CD4-positive, alpha-beta T cell treated with Interleukin-2 at 100 ng/mL for 4 hours (primary cell): ENCODE results near the gene ZSWIM6.

Experiments used
- DNase-seq: peaks from one replicate; pipeline ENCODE4 v3.0.0-alpha.2; 2020; ENCODE audit warnings: low spot score

Gene ZSWIM6

DNA sequence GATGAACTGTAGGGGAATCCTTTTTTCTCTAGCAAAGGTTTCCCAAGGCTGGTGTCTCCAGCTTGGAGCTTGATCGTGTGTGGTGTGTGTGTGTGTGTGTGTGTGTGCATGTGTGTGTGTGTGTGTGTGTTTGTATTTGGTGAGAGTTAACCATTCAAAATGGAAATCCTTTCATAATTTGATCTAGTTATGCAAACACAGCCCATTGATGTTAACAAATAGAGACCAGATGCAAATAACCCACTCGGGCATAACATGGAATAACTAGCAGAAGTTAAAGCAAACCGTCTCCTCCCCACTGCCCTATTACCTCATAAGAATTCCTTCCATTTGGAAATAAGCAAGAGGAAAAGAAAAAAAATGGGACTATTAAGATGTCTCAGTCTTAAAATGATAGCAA is 24.9 kb upstream of the ZSWIM6 start:
- DNase-seq = no peak

DNA sequence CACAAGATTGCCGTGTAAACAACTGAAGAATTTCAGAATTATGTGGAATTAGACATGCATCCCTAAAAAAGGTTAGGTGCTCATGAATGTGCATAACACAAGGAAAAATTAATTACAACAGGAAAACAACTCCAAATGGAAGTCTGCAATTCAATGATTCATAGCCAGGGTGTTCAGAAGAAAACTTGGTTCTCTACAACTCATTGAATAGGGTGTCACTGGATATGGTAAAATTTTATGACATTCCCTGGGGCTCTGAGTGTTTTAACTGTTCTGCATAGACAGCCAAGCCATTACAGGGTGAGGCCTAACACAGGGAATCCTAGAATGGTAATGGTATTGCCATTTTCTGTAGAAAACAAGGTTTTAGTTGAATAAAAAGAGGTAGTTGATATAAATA is 24.4 kb upstream of the ZSWIM6 start:
- no peak for DNase-seq

DNA sequence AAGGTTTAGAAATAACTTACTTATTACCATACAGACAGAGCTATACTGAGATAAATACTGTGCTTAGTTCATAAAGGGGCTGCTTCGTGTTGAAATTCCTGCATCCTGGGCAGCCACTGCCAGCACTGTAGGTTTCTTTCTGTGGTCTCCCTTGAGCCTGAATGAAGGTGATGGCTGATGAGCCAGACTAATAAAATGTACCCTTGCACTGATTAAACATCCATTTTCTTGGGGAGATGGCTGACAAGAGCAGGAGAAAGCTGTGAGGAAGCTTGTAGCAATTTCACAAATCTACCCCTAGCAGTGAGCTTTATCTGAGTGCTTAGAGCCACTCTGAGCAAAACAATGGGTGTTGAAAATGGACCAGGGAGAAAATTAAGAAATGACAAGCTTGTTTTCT is 23.3 kb upstream of the ZSWIM6 start:
- no peak for DNase-seq

DNA sequence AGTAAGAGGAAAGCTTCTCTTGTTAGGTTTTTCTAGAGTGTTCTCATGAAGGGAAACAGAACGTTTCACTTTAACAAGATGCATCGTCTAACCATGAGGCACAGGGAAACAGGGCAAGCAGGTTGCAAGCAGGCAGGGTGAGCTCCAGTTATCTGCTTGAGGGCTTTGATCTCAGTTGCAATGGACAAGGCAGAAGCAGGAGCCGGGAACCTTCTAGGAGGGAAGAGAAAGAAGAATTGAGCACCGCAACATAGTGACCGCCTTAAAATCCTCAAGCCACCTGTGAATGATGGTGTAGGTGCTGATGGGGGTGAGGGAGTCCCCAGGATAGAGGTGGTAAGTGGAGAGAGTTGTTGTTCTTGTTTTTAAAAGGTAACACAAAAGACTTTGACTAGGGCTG is 22.9 kb upstream of the ZSWIM6 start:
- no peak for DNase-seq

DNA sequence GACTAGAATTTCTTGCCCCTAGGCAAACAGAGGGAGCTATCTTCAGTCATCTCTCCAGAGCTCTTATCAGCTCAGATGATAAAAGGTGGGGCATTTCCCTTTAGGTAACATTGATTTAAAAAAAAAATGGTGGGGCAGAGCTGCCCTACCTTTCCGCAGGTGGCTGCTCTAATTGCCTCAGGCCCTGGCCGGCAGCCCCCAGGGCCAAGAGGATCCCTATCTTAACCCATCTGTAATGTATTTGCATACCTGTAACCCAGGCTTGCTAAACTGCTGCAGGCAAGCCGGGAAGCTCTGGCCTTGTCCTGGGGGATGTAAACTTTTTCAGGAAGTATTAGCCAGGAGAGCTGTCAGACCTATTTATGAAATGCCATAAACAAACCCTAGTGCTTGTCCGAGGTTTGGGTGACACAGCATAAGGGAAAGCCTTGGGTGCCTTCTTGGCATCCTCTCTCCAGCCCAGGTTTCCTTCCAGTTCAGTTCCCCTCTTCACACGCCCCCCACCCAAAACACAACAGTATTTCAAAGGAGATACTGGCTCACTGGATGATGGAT is 20.9 kb upstream of the ZSWIM6 start:
- no peak for DNase-seq

DNA sequence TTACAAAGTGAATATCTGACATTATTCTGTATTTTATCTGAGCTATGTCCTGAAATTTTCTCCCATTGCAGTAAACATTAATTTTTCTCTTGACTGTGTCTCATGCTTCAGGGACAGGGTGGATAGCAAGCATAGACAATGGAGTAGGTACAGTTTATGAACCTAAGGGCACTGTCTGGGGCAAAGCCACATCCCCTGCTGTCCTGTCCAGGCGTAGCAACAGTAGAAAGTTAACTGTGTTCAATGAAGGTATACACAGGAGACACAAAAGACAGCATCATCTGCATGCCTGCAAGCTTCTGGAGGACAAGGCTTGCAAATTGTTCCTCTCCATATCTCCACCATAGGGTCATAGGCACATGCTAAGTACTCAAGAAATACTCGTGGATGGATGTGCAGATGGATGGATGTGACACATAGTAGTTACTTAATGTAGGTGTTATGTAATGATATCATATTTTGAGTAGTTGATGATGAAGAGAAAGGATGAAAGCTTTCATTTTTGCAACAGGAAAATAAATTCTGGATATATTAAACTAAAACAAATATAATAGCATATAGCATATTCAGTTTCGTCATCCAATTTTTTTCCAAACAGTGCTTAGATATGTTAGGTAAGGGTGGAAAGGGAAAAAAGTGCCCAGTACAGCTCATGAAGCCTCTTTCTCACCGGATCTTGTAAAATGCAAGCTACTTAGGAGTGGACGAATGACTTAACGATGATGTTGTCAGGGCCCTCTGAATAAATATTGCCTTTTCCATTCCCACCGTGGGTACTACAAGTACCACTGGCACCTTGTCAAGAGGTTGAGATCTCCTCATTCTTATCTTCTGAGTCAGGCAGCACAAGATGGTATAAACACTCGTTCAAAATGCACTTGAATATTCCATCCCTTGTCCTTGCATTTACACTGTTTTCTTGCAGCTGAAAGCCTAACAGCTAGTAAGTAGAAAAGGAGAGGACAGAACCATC is 19.9 kb upstream of the ZSWIM6 start:
- DNase-seq = no peak

DNA sequence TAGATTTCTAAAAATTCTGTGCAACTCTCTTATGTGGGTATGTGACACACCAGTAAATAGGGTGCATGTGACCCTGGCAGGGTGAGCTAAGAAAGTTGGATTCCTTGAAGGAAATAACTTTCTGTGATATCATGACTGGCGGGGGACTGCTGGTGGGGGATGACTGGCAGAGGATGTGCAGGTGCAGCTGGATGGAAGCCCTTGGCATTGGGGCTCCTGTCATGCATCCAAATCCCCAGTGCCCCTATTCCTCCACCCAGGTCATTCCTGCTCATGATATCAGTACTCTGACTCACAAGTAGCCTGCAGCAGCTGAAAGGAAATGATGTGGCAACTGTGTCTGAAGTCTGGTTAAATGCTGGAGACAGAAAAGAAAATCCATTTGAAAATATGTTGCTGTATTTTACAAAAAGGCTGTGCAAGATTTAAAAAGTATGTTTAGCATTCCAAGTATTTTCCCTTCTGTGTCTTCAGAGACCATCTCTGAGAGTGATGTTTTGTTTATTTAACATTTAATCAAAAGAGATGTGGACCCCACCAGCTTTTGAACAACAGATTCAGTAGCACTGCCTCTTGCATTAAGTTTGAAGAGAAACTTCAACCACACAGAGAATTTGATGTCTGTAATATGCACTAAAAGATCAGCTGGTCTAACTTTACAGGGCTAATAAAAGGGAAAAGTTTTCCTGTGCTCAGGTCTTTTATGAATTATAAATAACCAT is 17.9 kb upstream of the ZSWIM6 start:
- DNase-seq = no peak

DNA sequence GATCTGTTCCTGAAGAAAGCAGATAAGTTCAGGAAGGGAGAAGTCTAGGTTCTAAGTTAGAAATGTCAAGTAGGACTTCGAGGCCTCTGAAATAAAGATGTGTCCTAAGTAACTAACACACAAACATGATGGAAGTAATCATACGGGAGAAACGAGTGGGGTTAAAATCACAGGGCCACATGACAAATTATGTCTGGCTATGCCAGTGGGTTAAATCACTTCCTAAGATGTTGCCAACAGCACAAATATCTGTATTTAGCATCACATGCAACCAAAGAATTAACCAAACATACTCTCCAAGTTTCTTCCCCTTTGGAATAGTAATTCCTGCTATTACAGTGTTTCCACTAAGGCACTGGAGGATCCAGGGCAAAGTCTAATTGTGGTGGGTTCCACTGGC is 13.7 kb upstream of the ZSWIM6 start:
- DNase-seq = no peak

DNA sequence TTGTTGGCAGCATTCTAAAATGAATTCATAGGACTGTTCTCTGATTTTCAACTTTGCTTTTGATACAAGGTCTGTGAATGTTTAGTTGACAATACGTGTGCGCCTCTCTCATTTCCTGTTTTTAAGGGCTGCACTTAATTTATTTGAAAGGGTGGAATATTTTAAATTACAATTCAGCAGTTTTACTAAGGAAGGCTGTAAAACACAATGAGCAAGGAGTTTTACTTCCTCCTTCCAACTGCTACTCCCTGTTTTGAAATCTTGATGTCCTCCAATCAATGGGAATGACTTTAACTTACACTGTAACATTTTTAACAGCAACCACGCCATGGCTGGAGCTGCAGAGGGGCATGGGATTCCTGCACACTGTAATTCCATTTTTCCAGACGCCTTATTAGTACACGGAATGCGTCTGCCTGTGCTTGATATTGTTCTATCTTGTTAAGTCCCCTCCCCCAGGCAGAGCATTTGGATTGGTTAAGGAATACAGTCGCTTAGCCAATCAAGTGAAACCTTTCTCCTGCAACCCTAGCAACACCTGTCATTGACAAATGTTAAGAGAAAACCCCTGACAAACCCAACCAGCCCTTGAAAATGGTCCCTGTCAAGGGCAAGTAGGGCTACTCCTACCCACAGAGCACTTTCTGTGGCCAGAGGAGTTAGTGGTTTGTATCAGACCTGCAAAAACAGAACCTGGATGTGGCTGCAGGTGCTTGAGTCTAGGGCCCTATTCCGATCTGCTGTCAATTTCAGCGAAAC is 12.5 kb upstream of the ZSWIM6 start:
- DNase-seq = peak; percentile 29

DNA sequence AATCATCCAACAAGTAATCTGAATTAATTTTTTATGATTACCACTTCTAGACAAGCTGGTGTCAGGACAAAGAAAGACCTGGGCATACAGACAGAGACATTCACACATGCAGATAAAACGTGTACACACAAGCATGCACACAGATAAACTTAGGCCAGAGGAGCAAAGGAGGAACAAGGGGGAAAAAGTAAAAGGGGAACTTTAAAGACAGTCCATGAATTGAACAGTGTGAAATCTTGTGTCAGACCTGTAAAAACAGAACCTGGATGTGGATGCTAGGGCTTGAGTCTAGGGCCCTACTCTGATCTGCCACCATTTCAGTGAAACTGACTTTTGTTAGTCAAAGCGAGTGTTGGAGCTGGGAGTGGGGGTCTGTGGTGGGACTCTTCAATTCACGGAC is 11.2 kb upstream of the ZSWIM6 start:
- DNase-seq = no peak

DNA sequence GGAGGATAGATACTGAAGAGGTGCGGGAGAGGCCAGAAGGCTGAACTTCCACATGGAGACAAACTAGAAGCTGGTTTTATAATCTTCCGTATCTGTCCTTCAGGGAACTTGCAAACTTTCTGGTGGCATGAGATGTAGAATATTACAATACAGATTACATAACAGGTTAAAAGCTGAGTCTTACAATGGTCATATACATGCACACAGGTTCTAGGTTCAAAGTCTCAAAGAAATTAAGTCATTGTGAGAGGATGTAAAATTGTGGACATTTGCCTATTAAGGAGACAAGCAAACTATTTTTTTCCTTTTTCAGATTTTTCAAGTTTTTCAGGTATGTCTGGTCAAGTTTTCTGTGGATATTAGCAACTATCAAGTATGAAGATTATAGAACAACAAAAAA is 10.4 kb upstream of the ZSWIM6 start:
- no peak for DNase-seq

DNA sequence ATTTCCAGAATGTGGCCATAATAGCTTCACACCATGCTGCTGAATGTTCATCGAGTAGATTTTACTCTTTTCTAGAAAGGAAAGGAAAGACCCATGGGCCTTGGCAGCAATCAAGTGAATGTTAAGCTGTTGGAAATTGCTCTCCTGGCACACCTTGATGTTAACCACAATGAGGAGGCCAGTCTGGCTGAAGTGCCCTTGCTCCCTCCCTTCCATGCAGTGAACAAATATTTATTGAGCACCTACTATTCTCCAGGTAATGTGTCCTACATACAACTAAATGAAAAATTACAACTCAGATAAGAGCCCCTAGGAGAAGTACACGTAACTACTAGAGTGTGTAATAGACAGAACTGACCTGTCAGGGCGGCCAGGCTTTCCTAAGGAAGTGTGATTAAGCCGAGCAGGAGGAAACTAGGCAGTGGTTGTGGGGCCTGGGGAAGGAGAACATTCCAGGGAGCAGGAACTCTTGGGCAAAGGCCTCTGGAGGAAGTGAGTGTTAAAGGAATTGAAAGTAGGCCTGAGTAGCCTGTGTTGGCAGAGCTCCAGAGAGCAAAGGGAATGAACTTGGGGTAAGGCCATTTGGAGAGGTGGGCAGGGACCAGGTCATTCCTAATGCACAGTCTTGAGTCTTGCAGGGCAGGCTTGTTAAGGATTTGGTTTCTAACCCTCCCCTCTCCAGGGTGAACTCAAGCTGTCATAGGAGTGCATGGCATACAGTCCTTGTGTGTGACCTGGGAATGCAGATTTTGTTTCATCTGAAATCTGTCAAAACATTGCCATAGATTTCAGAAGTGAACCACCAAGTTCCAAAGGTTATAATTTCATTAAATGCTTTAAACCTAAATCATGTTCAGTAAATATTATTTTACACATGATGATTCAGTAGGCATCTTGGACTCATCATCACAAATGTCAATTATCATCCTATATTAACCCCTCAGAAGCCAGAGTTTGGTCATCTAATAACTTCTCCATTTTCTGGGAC is 9.0 kb upstream of the ZSWIM6 start:
- no peak for DNase-seq

DNA sequence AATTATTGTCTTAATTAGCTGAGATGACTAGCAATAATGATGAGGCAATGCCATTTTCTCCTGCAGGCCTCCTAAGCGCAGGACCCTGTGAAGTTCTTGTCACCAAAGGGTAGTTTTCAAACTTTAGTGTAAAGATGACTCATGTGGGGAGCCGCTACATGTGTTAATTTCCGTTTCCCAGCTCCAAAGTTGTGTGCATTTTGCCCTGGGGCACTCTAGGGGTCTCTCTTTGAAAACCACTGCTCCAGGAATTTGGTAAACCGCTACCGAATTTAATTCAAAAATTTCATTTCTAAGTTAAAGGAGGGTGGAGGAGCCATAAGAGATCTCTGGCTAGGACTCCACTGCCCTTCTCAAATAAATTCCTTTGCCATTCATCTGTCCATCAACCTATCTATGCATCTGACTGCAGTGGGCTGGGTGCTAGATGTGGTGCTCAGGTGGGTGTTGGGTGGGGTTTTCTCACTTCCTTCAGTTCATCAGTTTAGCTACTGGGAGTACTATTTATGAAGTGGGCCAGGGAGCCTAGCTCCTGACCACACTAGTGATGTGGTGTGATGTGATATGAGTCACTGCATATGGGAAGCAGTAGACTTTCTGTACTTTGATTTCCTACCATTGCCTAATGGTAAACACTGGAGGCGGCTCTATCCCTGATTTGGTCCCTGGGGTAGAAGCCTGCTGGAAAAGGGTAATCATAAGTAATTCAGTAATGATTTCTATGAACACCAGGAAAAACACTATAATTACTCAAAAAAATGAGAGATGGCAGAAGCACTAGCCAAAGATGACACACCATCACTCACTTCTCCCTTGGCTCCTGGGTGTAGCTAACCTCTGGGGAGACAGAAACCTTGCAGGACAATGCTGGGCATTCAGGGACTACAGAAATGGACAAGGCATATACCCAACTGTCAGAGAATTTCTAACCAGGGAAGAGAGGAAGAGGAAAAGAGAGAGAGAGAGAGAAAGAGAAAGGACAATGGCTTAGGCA is 4.0 kb upstream of the ZSWIM6 start:
- DNase-seq = peak; percentile 43

DNA sequence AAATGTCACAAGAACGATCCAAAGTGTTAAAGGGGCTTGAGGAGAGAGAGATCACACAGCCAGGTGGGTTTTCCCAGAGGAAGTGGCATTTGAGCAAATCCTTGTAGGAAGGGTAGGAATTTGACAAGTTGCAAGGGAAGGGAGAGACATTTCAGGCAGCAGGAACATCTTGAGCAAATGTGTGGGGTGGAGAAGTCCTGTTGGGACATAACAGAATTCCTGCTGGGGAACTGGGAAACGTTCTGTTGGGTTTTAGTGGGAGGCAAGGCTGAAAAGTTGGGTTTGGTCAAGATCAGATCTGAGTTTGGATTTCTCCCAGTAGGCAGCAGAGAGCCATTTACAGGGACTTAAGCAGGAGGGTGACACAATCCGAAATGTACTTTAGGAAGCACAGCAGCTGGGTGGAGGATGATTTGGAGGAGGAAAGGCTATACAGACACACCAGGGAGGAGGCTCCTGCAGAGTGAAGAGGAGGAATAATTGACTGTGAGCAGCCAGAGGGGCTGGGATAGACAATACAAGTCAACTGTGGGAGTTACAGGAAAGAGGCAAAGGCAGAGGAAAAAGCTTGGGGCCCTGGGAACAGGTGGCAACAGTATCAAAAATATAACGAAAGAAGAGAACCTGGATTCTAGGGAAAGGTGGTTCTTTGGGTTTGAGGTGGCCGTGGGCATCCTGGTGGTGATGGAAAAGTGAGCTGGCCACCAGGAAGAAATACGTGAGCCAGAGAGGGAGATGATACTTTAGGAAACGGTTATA is 3.1 kb upstream of the ZSWIM6 start:
- DNase-seq = no peak

DNA sequence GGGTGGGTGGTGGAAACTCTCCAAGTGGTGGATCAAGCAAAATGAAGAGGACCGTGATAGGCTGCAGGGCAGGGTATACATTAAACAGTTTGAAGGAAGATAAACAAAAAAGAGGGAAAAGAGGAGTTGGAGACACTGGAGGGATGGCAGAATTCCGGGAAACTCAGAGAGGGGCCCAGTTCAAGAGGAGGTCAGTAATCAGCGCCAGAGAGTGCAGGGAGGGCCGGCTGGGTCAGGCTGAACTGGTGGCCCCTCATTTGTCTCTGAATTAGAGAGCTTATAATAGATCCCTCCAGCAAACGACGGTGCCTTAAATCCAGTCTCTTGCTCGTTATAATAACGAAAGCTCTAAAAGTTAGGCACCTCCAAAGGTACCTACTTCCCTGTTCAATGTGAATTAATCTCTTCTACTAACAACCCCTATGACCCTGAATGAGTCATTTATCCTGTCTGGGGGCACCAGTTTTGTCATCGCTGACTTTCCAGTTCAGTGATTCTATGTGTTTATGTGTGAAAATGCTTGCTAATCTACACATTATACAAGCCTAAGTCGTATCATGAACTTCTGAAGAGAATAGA is 2.4 kb upstream of the ZSWIM6 start:
- DNase-seq = peak; percentile 57

DNA sequence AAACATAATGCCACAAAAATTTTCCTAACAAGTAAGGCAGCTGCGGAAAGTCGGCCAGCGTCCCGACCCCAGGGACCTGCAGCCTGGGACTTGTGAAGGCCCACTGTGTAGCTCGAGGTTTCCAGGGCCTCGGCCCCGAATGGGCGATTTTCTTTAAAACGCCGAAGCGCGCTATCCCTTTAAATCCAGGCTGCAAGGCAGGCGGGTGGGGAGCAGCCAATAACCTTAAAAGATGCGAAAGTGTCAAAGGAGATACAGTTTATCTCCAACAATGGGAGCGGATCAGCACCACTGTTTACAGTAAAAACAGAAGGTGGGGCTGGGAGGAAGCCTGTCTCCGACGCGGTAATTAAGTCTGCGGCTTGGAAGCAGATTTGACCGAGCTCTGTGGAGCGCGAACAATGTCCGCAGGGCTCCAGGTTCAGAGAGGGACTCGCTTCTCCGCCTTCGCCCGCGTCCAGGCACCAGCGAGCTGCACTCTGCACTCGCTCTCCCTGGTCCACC is 1.7 kb upstream of the ZSWIM6 start:
- DNase-seq = peak; percentile 15

DNA sequence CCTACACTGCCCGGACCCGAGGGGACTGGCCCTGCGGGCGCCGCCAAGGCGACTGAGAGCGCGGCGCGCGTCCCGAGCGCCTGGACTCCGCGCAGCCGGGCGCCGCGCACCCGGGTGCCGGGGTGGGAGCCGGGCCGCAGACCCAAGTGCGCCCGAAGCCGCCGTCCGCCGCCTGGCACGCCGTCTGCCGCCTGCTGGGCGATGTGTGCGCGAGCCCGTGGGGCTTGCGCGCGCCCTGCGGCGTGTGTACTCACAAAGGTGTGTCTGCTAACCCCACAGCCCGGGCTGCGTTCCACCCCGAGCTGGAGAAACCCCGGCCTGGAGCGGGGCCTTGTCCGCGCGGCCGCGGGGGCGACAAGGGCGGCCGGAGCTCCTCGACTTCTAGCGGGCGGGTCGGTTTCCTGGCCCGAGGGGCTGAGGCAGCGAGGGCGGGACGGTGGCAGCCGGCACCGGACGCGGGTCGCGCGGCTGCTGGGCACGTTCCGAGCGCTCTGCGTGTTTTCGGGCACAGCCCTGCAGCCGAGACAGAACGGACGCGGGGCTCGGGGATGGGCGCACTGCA is 1.1 kb upstream of the ZSWIM6 start:
- DNase-seq = peak; percentile 74

DNA sequence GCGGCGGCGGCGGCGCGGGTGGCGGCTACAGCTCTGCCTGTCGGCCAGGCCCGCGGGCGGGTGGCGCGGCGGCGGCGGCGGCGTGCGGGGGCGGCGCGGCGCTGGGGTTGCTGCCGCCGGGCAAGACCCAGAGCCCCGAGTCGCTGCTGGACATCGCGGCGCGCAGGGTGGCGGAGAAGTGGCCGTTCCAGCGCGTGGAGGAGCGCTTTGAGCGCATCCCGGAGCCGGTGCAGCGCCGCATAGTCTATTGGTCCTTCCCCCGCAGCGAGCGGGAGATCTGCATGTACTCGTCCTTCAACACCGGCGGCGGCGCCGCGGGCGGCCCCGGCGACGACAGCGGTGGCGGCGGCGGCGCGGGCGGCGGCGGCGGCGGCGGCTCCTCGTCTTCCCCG is 296 bp downstream of the ZSWIM6 start:
- DNase-seq = peak; percentile 25
